NB4 (cell line): ENCODE measurements around the gene TMED9.

ENCODE experiments used
- DNase-seq: peaks from one replicate; pipeline ENCODE4 v3.0.0; 2010; ENCODE audit warnings: low read depth
- H3K4me3 ChIP-seq: one replicate; pipeline ENCODE4 v1.5.1; 2011; ENCODE audit warnings: mild to moderate bottlenecking, low read depth, low read length, moderate library complexity
- CTCF ChIP-seq: IDR thresholded peaks from one replicate; pipeline ENCODE4 v1.5.1; 2012; ENCODE audit warnings: low read depth, low read length
- MYC ChIP-seq: IDR thresholded peaks from 2 replicates; pipeline ENCODE4 v1.6.1; 2011; ENCODE audit warnings: low read depth, low read length
- POLR2A ChIP-seq: IDR thresholded peaks from 2 replicates; pipeline ENCODE4 v1.6.1; 2011; ENCODE audit warnings: mild to moderate bottlenecking; ENCODE audit not compliant: insufficient read length; ENCODE audit errors: extremely low read depth
- TF ChIP-seq, protein P1 (sequence below): IDR thresholded peaks from 2 replicates; pipeline ENCODE4 v1.6.1; 2011; ENCODE audit warnings: low read depth, low read length

TMED9 gene

GRCh38 chr5:177608243-177609075 lies 16.5 kb downstream of the TMED9 start:
- no peak for TF ChIP-seq CTCF

DNA sequence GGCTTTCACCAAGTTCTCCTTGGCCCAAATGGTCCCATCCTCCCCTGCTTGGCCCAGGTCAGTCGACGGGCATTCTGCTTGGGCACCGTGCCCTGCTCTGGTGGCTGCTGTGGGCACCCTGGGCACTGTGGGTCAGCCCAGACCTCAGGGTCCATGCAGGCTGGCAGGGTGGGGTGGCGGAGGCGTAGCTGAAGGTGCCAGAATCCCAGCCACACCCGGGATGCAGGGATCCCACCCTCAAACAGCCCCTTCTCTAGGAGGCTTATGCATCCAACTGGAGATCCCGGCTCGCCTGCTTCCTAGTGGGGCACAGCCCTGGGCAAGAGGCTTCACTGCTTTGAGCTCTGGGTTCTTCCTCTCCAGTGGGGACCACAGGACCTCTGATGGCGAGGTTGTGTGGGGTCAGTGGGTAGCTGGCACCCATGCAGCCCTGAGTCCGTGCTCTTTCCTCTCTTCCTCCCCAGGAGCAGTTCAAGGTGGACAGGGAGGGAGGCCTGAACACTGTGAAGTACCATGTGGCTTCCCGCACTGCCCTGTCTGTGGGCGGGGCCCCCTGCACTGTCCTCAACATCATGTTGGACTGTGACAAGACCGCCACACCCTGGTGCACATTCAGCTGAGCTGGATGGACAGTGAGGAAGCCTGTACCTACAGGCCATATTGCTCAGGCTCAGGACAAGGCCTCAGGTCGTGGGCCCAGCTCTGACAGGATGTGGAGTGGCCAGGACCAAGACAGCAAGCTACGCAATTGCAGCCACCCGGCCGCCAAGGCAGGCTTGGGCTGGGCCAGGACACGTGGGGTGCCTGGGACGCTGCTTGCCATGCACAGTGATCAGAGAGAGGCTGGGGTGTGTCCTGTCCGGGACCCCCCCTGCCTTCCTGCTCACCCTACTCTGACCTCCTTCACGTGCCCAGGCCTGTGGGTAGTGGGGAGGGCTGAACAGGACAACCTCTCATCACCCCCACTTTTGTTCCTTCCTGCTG lies 17.4 kb downstream of the TMED9 start:
- TF ChIP-seq CTCF (no peak), POLR2A (no peak), MYC (no peak)
- TF ChIP-seq, protein P1, sequence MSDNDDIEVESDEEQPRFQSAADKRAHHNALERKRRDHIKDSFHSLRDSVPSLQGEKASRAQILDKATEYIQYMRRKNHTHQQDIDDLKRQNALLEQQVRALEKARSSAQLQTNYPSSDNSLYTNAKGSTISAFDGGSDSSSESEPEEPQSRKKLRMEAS: no peak
- DNase-seq: no peak
- H3K4me3 ChIP-seq: no peak overlapping the region

More at GRCh38 chr5:177608243-177609075, 16.5 kb downstream of the TMED9 start:
- H3K4me3 ChIP-seq: no peak overlapping the region
- DNase-seq: no peak

DNA sequence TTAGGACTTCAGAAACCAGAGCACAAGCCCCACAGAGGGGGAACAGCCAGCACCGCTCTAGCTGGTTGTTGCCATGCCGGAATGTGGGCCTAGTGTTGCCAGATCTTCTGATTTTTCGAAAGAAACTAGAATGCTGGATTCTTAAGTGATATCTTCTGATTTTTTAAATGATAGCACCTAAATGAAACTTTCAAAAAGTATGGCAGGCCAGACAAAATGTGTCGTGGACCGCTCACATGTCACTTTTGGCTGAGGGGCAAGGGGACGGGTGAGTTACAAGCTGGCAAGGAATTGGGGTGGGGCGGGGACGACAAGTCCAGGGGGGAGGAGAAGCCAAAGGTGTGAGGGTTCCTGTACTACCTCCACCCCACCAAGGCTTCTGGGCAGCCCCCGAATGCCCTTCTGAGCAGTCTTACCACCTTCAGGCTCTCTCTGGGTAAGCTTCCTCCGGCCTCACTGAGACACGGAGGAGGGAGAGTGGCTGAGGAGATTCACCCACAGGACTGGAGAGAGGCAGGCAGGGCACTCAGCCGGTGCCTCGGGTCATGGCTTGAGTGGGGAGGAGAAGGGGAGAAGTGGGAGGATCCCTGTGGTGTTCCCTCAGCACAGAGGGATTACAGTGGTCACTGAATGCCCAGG lies 18.2 kb downstream of the TMED9 start:
- H3K4me3 ChIP-seq: no peak overlapping the region
- TF ChIP-seq, protein P1: no peak
- TF ChIP-seq MYC: no peak
- TF ChIP-seq POLR2A: no peak
- no peak for TF ChIP-seq CTCF
- DNase-seq: no peak

- TF ChIP-seq CTCF (no peak), POLR2A (no peak), MYC (no peak)
- TF ChIP-seq, protein P1: no peak
- DNase-seq: no peak
Observed at GRCh38 chr5:177610770-177611445, 18.9 kb downstream of the TMED9 start.

GRCh38 chr5:177611446-177612214 lies 19.6 kb downstream of the TMED9 start:
- DNase-seq: no peak
- no peak overlapping the region for H3K4me3 ChIP-seq
- TF ChIP-seq CTCF: no peak
- TF ChIP-seq POLR2A: no peak
- TF ChIP-seq MYC: no peak
- TF ChIP-seq, protein P1: no peak

More at GRCh38 chr5:177610770-177611445, 18.9 kb downstream of the TMED9 start:
- no peak overlapping the region for H3K4me3 ChIP-seq
